ENCODE measurements around the gene TSPAN2.

The TSPAN2 gene

DNA sequence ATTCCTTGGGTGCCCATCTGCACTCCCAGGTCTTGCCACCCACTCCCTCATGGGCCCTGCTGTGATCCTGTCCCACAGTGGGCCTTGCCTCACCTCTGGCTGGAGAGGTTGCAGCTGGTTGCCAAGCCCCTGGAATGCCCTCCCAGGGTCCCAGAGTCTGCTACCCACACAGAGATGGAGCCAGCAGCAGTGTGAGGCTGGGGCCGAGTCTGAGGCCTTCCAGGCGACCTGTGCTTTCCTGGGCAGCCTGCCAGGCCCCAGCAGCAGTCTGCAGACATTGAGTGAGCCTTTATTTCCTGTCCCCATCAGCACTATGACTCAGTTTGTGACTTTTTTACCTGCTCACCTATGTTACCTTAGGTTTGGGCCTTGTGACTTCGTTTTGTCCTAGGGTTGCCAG, 25.0 kb upstream of the TSPAN2 start:
- FAIRE-seq (peak; percentile 90), DNase-seq (ENCODE audit: low spot score) (peak; percentile 87)

- FAIRE-seq (no peak), DNase-seq (ENCODE audit: low spot score) (peak; percentile 44)
These were observed 24.5 kb upstream of the TSPAN2 start for GRCh38 chr1:115113766-115114165.

- FAIRE-seq (no peak), DNase-seq (ENCODE audit: low spot score) (peak; percentile 31)
These were observed 23.4 kb upstream of the TSPAN2 start for GRCh38 chr1:115112496-115113375.

DNA sequence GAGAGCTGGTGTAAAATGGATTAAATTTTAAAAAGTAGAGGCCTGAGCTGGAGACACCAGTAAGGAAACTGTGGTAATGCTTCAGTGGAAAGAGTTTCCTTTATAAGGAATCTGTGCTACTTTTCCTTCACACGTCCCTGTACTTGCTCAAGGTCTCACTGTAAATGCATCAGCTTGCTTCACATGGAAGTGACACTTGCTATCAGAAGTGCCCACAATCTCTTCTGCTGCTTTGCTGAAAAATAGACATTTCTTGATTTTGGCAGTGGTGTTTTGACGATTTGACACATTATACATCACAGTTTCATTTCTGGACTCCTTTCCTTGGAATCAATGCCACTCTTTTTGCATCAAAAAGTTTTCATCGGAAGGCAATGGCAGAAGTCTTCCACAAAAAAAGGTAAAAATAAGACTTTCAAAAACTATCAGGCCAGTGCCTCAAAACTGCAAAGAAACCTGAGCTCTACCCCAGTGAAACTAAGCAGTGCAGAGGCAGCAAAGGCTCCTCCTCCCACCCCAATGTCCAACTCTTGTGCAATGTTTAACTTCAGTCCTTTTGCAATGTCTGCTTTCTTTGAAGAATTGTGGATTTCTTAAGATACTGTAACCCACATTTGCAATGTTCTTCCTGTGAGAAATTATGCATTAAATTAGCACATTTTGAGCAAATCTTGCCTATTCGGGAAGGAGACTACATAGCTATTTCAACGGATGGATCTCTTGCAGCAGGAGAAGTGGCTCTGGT, 18.4 kb upstream of the TSPAN2 start:
- no peak for FAIRE-seq
- DNase-seq (ENCODE audit: low spot score) = no peak

- FAIRE-seq = no peak
- DNase-seq (ENCODE audit: low spot score) = no peak
These were observed 16.5 kb upstream of the TSPAN2 start for GRCh38 chr1:115105831-115106230.

- DNase-seq (ENCODE audit: low spot score) = no peak
- no peak for FAIRE-seq
These were observed 10.4 kb upstream of the TSPAN2 start for GRCh38 chr1:115099693-115100050.

GRCh38 chr1:115098979-115099692, 9.8 kb upstream of the TSPAN2 start:
- FAIRE-seq (no peak), DNase-seq (ENCODE audit: low spot score) (peak; percentile 52)

GRCh38 chr1:115092175-115092574, 2.9 kb upstream of the TSPAN2 start:
- DNase-seq (ENCODE audit: low spot score) = no peak
- no peak for FAIRE-seq

- DNase-seq (ENCODE audit: low spot score) (no peak), FAIRE-seq (no peak)
These were observed 2.3 kb upstream of the TSPAN2 start for GRCh38 chr1:115091572-115091971.

DNA sequence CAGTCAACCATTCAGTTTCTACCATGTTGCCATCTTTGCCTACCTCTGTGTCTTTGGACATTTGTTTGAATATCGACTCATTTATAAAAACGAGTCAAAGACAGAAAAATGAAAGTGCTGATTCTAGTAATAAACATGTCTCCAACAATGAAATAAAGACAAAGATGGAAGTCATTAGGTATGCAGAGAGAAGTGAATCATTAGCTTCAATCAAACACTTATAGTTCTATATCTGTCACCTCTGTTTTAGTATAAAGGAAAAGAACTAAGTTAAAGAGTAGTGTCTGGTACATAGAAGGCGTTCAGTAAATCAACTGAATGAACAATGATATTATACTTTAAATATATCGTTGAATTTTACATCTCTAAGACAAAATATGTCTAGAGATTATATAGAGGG, 1.7 kb upstream of the TSPAN2 start:
- DNase-seq (ENCODE audit: low spot score) (no peak), FAIRE-seq (no peak)

DNA sequence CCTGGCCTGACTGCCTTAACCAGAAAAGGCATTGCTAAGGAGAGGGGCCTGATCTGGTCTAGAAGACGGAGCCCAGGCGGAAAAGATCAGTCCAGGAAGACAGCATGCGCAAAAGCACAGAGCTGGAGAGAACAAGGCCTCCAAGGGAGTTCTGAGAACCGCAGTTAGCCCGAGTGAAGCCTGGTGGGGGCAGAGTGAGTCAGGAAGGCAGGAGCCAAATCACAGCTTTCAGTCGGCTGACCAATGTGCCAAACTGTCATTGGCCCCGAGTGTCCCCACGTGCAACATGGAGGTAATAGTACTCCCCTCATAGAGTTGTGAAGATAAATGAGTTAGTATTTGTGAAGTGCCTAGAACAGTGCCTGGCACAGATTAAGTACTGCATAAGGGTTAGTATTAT, 1.2 kb upstream of the TSPAN2 start:
- no peak for FAIRE-seq
- DNase-seq (ENCODE audit: low spot score) = no peak

GRCh38 chr1:115090186-115090490, 835 bp upstream of the TSPAN2 start:
- DNase-seq (ENCODE audit: low spot score) = no peak
- no peak for FAIRE-seq

- FAIRE-seq = no peak
- DNase-seq (ENCODE audit: low spot score) = no peak
These were observed 358 bp downstream of the TSPAN2 start for GRCh38 chr1:115088871-115089419.

DNA sequence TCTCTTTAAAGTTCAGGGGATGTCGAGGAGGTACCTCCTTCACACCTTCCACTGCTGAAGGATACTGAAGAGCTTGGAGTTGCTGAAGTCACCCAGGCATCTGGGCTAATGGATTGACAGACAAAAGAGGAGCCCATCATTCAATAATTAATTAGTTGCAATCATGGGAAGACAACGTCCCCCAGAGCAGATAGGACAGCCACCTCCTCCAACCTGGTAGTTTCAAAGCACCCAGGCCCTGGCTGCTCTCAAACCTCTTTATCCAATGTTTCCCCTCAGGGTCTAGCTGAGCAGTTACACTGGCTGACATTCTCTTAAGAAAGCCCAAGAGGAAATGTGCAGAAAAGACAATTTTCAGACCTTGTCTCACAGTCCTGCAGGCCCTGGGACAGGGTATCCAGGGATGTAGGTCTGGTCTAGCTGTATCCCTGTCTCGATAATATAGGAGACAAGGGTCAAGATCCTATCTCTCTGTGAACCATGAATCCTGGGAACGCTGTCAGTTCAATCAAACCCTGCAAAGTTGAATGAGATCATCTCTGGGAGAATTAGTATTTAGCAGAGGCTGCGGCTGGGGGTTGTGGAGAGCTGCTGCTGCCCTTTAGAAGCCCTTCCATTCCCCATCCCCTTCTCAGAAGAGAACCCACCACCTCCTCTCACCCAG, 1.1 kb downstream of the TSPAN2 start:
- FAIRE-seq (no peak), DNase-seq (ENCODE audit: low spot score) (no peak)

- no peak for DNase-seq (ENCODE audit: low spot score)
- no peak for FAIRE-seq
These were observed 3.0 kb downstream of the TSPAN2 start for GRCh38 chr1:115086176-115086830.

DNA sequence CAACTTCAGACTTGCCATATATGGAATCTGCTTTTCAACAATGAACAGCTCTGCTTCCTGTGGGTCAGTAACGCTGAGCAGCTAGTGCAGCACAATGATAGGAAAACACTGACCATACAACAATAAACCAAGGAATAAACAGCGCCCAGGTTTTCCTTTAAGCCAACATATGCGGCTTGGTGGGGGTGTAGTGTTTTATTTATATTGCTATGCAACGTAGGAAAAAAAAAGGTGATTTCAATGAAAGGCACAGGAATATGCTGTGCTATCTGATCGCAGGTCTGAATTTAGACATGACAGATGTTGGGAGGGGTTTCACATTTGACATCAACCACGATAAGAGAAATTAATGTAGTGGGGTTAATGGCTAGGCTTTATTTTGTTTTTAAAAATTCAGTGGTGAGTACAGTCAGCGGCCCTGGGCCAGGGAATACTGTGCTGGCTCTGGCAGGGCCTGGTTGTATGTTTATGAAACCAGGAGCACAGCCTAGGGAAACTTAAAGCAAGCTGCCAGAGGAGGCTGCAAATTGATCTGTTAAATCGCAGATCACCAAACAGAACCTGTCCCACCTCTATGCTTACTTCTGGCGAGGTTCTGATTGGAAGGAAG, 4.3 kb downstream of the TSPAN2 start:
- no peak for DNase-seq (ENCODE audit: low spot score)
- FAIRE-seq = no peak

- FAIRE-seq (no peak), DNase-seq (ENCODE audit: low spot score) (no peak)
These were observed 6.4 kb downstream of the TSPAN2 start for GRCh38 chr1:115082949-115083348.

DNA sequence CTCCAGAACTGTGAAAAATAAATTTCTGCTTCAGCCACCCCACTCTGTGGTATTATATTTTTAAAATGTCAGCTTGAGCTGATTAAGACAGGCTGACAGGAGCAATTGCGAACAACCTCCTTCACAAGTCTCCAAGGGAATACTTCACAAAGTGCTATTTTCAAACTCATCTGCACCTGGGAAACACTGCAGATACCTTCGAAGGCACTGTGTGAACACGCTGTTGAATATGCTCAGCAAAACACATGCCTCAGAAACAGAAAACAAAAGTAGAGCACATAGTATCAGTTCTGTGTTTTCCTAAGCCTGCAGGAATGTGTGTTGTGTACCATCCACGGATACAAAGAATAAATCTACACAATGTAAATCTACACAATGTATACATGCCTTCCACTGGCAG, 10.6 kb downstream of the TSPAN2 start:
- DNase-seq (ENCODE audit: low spot score) (no peak), FAIRE-seq (no peak)

DNA sequence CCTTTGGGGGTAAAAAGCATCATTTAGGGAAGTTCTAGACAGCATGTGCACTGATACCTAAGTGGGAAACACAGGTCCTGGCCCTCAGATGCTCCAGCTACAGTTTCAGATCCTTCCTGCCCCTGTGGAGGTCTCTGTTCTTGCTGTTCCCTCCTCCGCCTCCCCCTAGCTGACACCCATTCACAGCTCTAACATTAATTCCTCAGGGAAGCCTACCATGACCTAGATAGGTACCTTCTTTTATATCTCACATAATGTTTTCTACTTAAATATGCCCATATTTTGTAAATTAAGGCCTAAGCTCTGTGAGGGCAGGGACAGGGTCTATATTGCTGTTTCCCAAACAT, 11.3 kb downstream of the TSPAN2 start:
- no peak for FAIRE-seq
- DNase-seq (ENCODE audit: low spot score) = no peak

DNA sequence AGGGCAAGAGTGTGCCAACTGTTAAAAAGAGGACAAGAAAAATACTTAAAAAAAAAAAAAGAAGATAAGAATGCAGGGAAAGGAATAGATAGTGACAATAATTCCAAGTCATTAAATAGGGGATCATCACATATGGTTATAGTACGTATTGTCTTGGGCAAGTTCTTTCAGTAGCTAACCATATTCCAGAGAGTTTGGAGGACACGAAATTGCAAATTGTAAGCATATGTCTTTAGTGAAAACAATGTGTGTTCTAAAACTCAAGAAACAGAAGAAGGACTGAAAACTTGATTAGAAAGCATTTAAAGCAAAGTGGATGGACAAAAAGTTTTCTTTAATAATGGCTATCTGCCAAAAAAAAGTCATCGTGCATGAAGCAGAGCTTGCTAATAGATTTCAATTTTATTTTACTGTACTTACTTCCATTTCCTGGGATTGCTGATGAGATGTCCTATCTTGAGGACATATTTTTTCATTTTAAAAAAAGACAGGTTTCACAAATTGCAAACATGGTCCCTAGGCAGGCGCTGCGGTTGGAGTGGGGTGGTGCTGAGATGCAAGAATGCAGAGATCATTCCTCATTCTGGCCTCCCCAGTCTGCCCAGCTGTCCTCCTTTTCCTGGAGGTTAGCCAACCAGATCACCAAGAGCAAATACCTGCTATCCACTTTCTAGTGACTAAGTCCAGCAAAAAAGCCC, 11.9 kb downstream of the TSPAN2 start:
- DNase-seq (ENCODE audit: low spot score) = peak; percentile 31
- FAIRE-seq = peak; percentile 15
